Esophagus mucosa (tissue), 1 donor: Measurements from ENCODE around the gene TJP2. TPM values are rescaled to one million over a fixed set of nuclear protein-coding genes. Genes with fewer than 3 reads are reported as not detected.
"Not testable (repeated sequence)": the region's sequence is repeated elsewhere in the genome, so short reads cannot be mapped to it uniquely, and the experiment has no call there.

Experiments used
- ATAC-seq: fragments of 200-7000 bp; cut with Tn5 transposase; one replicate; pipeline ENCODE4 v1.9.1; 2020
- total RNA-seq: library from RNA; stranded (reverse); gene quantifications from one replicate; pipeline ENCODE4 v1.2.4, GENCODE V29; 2023
- donor health status: DM: yes; HTN: yes; CAD: no.

TJP2 gene
- total RNA-seq, 1 donor from 2014 or later, result 113 TPM

- no peak for ATAC-seq
Measured at GRCh38 chr9:69297300-69297980, 123.4 kb downstream of the TJP2 start.

GRCh38 chr9:69299315-69299714, 125.2 kb downstream of the TJP2 start:
- ATAC-seq, result no peak

GRCh38 chr9:69299826-69300225, 125.7 kb downstream of the TJP2 start:
- ATAC-seq, result no peak

GRCh38 chr9:69303331-69303730, 129.3 kb downstream of the TJP2 start:
- no peak for ATAC-seq

- not testable (repeated sequence) for ATAC-seq
Measured at GRCh38 chr9:69306895-69307445, 132.9 kb downstream of the TJP2 start.

- ATAC-seq, result no peak
Measured at GRCh38 chr9:69307446-69308205, 133.5 kb downstream of the TJP2 start.

- no peak for ATAC-seq
Measured at GRCh38 chr9:69308206-69308931, 134.3 kb downstream of the TJP2 start.

- no peak for ATAC-seq
Measured at GRCh38 chr9:69313175-69313574, 139.1 kb downstream of the TJP2 start.

GRCh38 chr9:69314547-69314946, 140.5 kb downstream of the TJP2 start:
- ATAC-seq, result no peak

GRCh38 chr9:69317081-69317480, 143.0 kb downstream of the TJP2 start:
- no peak for ATAC-seq

- ATAC-seq, result no peak
Measured at GRCh38 chr9:69317894-69318293, 143.8 kb downstream of the TJP2 start.

GRCh38 chr9:69319324-69320025, 145.4 kb downstream of the TJP2 start:
- ATAC-seq, result no peak

- no peak for ATAC-seq
Measured at GRCh38 chr9:69322256-69322655, 148.2 kb downstream of the TJP2 start.

- ATAC-seq, result no peak
Measured at GRCh38 chr9:69323861-69324260, 149.8 kb downstream of the TJP2 start.

Other genes starting within 250 kb of the TJP2 start
- gene PRKACG, start 160.2 kb upstream of the TJP2 start, total RNA-seq, result not detected
- gene FXN, start 138.5 kb upstream of the TJP2 start, total RNA-seq, result 7.8 TPM
- gene ENTREP1, start 150.9 kb downstream of the TJP2 start, total RNA-seq, result 3.5 TPM